ENCODE data around the gene RAPGEF4.

The RAPGEF4 gene

DNA sequence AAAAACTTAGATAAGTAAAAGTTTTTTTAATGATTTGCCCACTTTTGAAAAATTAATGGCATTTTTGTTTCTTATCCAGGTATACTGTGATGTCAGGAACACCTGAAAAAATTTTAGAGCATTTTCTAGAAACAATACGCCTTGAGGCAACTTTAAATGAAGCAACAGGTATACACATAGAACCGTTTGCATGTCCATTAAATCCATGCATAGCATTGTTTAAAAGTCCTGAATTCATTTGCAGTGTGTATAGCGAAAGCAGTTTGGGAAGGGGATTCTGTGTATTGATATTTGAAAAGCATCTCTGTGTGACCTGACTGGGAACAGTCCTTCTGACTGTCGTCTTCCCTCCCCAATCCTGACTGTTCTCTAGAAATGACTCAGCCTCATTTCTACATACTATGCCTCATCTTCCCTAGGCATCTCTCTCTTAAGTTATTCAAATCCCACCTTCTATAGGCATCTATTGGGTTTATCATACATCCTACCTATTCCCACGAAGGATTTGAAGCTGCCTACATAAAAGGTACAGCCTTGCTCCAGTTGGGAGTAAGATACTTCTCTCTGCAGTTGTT lies 260.8 kb downstream of the RAPGEF4 start:
- Histone ChIP-seq H3K9me3 (no peaks in the 10 kb centered on the region), H3K27me3 (no peaks in the 10 kb centered on the region), H3K4me1 (ENCODE audit: control insufficient read depth in 1 of 2, insufficient read depth in 1 of 2, low read depth in 1 of 2, low read length in 1 of 2) (peaks cover 20 to 32% of the 10 kb centered on the region in 2 experiments), H3K27ac (no peak overlapping the region), H3K36me3 (no peaks in the 10 kb centered on the region), H3K4me3 (ENCODE audit: low read depth in 1 of 2, low read length in 1 of 2) (no peak overlapping the region)
- TF ChIP-seq, protein P1, sequence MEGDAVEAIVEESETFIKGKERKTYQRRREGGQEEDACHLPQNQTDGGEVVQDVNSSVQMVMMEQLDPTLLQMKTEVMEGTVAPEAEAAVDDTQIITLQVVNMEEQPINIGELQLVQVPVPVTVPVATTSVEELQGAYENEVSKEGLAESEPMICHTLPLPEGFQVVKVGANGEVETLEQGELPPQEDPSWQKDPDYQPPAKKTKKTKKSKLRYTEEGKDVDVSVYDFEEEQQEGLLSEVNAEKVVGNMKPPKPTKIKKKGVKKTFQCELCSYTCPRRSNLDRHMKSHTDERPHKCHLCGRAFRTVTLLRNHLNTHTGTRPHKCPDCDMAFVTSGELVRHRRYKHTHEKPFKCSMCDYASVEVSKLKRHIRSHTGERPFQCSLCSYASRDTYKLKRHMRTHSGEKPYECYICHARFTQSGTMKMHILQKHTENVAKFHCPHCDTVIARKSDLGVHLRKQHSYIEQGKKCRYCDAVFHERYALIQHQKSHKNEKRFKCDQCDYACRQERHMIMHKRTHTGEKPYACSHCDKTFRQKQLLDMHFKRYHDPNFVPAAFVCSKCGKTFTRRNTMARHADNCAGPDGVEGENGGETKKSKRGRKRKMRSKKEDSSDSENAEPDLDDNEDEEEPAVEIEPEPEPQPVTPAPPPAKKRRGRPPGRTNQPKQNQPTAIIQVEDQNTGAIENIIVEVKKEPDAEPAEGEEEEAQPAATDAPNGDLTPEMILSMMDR (IDR thresholded peaks at IDR 0.05): no peak

DNA sequence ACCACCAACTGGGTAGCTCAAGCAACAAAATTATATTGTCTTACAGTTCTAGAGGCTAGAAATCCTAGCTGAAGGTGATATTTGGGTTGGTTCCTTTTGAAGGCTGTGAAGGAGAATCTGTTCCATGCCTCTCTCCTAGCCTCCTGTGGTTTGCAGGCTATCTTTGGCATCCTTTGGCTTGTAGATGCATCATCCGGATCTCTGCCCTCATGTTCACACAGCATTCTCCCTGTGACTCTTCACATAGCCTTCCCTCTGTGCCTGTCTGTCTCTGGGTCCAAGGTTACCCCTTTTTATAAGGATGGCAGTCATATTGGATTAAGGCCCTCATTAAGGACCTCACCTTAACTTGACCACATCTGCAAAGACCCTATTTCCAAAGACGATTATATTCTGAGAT lies 261.4 kb downstream of the RAPGEF4 start:
- Histone ChIP-seq H3K27me3 (no peaks in the 10 kb centered on the region), H3K36me3 (no peaks in the 10 kb centered on the region), H3K9me3 (no peaks in the 10 kb centered on the region), H3K4me1 (ENCODE audit: control insufficient read depth in 1 of 2, insufficient read depth in 1 of 2, low read depth in 1 of 2, low read length in 1 of 2) (peaks cover 20 to 32% of the 10 kb centered on the region in 2 experiments), H3K27ac (no peak overlapping the region), H3K4me3 (ENCODE audit: low read depth in 1 of 2, low read length in 1 of 2) (no peak overlapping the region)
- TF ChIP-seq, protein P1 (IDR thresholded peaks at IDR 0.05): no peak

DNA sequence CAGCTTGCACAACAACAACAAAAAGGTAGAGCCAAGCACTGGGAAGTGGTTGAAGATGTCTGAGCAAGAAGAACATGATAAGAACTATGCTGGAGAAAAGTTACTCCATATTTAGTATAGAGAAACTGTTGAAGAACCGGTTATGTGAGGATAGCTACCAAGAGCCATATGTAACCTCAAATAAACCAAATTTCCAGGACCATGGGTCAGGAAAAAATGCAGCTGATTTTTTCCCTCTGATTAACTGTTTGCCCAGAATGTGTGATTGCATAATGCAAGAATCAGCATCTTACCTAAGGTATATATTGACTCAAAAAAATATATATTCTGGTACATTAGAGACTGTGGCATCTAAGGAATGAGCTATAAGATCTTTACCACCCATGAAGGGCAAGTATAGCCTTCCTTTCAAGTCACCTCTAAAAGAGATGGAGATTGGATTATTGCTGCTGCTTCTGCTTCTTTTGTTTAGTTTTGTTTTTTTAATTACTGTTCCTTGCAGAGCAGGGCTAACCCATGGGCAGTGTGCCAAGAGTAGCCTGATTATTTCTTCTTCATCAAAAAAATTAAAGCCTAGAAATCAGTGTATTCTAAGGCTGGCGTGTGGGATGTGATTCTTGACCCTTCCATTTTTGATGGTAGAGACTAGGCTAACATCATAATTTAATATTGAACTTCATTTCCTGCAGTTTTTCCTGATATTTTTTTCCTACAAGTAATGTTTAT lies 263.1 kb downstream of the RAPGEF4 start:
- H3K4me1 ChIP-seq (ENCODE audit: control insufficient read depth in 1 of 2, insufficient read depth in 1 of 2, low read depth in 1 of 2, low read length in 1 of 2): peaks cover 7 to 18% of the 10 kb centered on the region in 2 experiments

DNA sequence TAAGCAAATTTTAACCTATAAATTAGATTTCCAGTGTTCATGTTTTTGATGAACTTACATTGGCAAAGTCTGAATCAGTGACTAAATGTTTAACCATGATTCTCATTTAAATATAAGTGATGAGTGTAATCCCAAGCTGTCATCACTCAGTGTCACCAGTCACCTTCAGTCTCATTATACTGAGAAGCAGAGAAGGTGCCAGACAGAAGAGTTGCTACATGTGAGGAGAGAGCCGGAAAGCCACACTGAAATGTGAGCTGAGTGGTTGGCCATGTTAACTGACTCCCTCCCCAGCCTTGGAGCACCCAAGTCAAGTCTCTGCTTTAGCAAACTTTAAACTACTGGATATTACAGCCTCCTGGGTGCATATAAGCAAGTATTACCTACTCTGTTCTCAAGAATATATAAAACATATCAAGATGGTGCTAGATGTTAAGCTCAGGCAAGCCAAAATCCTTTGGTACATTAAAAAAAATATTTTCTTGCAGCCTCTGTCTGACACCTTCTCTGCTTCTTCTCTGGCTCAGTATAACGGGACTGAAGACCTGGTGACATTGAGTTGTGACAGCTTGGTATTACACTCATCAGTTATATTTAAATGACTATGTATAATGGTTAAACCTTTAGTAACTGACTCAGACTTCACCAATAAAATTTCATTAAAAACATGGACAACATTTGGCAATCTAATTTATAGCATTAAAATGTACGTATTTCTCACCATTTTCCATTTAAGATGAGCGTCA lies 264.2 kb downstream of the RAPGEF4 start:
- no peaks in the 10 kb centered on the region for H3K9me3 ChIP-seq
- H3K4me3 ChIP-seq (ENCODE audit: low read depth in 1 of 2, low read length in 1 of 2): no peak overlapping the region
- TF ChIP-seq, protein P1 (IDR thresholded peaks at IDR 0.05): no peak
- H3K4me1 ChIP-seq (ENCODE audit: control insufficient read depth in 1 of 2, insufficient read depth in 1 of 2, low read depth in 1 of 2, low read length in 1 of 2): peaks cover 0 to 15% of the 10 kb centered on the region in 2 experiments
- H3K27me3 ChIP-seq: no peaks in the 10 kb centered on the region
- H3K27ac ChIP-seq: no peak overlapping the region
- H3K36me3 ChIP-seq: no peaks in the 10 kb centered on the region

More for the DNA sequence above, 263.1 kb downstream of the RAPGEF4 start:
- TF ChIP-seq, protein P1 (IDR thresholded peaks at IDR 0.05): no peak
- Histone ChIP-seq H3K36me3 (no peaks in the 10 kb centered on the region), H3K27me3 (no peaks in the 10 kb centered on the region), H3K9me3 (no peaks in the 10 kb centered on the region), H3K27ac (no peak overlapping the region), H3K4me3 (ENCODE audit: low read depth in 1 of 2, low read length in 1 of 2) (no peak overlapping the region)

DNA sequence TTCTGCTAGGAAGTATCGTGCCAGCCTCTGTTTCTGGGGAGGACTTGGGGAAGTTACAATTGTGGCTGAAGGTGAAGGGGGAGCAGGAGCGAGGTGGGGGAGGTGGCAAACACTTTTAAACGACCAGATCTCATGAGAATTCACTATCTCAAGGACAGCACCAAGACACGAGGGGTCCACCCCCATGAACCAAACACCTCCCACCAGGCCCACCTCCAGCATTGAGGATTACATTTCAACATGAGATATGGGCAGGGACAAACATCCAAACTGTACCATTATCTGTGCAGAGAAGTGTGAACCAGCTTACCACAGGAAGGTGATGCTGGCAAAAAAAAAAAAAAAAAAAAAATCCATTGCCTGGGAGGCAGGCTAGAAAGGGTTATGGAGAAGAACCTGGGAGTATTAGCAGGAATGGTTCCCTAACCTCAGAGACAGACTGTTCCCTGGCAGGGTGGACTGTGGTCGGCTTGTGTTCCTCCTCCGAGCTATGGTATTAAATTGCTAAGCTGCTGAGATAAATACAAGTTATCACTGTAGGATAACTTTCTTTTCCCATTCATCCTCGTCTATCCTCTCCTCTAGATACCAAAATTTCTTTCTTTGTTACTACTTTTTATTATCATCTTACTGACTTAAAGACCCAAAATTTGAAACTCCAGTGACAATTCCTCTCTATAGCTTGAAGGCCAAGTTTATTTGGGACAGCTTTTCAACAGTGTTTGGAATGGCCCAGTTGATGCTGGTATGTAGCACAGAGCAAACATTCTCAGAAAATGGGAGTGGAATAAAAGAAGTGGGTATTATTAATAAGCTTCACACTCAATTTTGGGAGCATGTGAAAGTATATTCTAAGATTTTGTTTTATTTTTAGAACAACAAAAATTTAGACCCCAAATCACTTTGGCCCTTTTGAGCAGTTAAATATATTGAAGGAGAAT lies 266.3 kb downstream of the RAPGEF4 start:
- Histone ChIP-seq H3K4me3 (ENCODE audit: low read depth in 1 of 2, low read length in 1 of 2) (no peak overlapping the region), H3K27ac (no peak overlapping the region), H3K27me3 (no peaks in the 10 kb centered on the region), H3K36me3 (no peaks in the 10 kb centered on the region), H3K9me3 (no peaks in the 10 kb centered on the region), H3K4me1 (ENCODE audit: control insufficient read depth in 1 of 2, insufficient read depth in 1 of 2, low read depth in 1 of 2, low read length in 1 of 2) (peaks cover 11 to 19% of the 10 kb centered on the region in 2 experiments)
- TF ChIP-seq, protein P1 (IDR thresholded peaks at IDR 0.05): no peak
